Esophagus (tissue), 2 donors: Measurements from ENCODE around the gene KRT13. TPM values are rescaled to one million over a fixed set of nuclear protein-coding genes. Genes with fewer than 3 reads are reported as not detected.

ENCODE experiments used
- H3K27ac ChIP-seq, 2 donors: one replicate each; pipeline ENCODE4 v1.5.1; 2013; ENCODE audit warnings: low read depth in 2 of 2, mild to moderate bottlenecking in 2 of 2, inconsistent platforms in 1 of 2, low read length in 1 of 2, moderate library complexity in 1 of 2
- H3K27me3 ChIP-seq, 2 donors: one replicate each; pipeline ENCODE4 v1.6.1; 2013; ENCODE audit warnings: low read length in 2 of 2, control low read depth in 1 of 2, mild to moderate bottlenecking in 1 of 2; ENCODE audit not compliant: insufficient read depth in 2 of 2, control insufficient read depth in 1 of 2
- H3K36me3 ChIP-seq, 2 donors: one replicate each; pipeline ENCODE4 v1.6.1; 2013; ENCODE audit warnings: low read length in 1 of 2; ENCODE audit not compliant: control insufficient read depth in 2 of 2, insufficient read depth in 2 of 2
- H3K4me1 ChIP-seq, 2 donors: one replicate each; pipeline ENCODE4 v1.6.1; 2013; ENCODE audit warnings: low read length in 1 of 2; ENCODE audit not compliant: control insufficient read depth in 2 of 2, insufficient read depth in 2 of 2
- H3K4me3 ChIP-seq, 2 donors: one replicate each; pipeline ENCODE4 v1.5.1; 2013; ENCODE audit warnings: low read length in 2 of 2, mild to moderate bottlenecking in 2 of 2, low read depth in 1 of 2, moderate library complexity in 1 of 2
- H3K9me3 ChIP-seq, 2 donors: one replicate each; pipeline ENCODE4 v1.6.1; 2013; ENCODE audit warnings: mild to moderate bottlenecking in 2 of 2, low read depth in 1 of 2, low read length in 1 of 2, moderate library complexity in 1 of 2; ENCODE audit not compliant: control insufficient read depth in 2 of 2, insufficient read depth in 1 of 2
- WGBS, 2 donors: extraction: QIAGEN DNeasy Blood & Tissue Kit; methylation state at CpG; one replicate each; pipeline ENCODE4 v1.1.7; 2013; 5-methylcytosine and 5-hydroxymethylcytosine counted together
- polyA plus RNA-seq, 2 donors: library from polyadenylated mRNA; stranded (reverse); fragments of 200-250 nt; gene quantifications; one replicate each; pipeline ENCODE4 v1.2.3, GENCODE V29; 2013
- donor health status: healthy with polysubstance abuse.
- donor health status: Bipolar disorder and iron deficiency.

Gene KRT13
- polyA plus RNA-seq, 2 donors, result 46,015 to 60,858 TPM

DNA sequence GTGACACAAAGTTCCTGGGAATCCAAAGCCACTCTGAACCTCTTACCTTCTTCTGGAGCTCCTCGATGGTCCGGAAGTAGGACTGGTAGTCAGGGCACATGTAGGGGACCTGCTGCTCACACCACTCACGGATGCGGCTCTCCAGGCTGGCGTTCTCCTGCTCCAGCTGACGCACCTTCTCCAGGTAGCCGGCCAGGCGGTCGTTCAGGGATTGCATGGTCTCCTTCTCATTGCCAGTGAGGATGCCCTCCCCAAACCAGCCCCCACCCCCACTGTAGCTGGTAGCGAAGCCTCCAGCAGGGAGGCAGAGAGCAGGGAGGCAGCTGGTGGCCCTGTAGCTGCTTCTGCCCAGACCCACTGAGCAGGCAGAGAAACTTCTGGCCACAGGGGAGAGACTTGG is 24.8 kb downstream of the KRT13 start:
- H3K36me3 ChIP-seq, result no peaks in the 10 kb centered on the region
- H3K27me3 ChIP-seq, result no peaks in the 10 kb centered on the region
- no peak overlapping the region for H3K4me3 ChIP-seq
- WGBS, 2 donors, result 95 to 96% methylated on average over 10 of the region's 10 CpGs
- H3K9me3 ChIP-seq, result no peaks in the 10 kb centered on the region
- no peaks in the 10 kb centered on the region for H3K4me1 ChIP-seq
- H3K27ac ChIP-seq, result no peak overlapping the region

GRCh38 chr17:41480136-41480535 is 25.3 kb downstream of the KRT13 start:
- no peaks in the 10 kb centered on the region for H3K27me3 ChIP-seq
- H3K9me3 ChIP-seq, result no peaks in the 10 kb centered on the region
- H3K4me3 ChIP-seq, result no peak overlapping the region
- no peaks in the 10 kb centered on the region for H3K4me1 ChIP-seq
- no peak overlapping the region for H3K27ac ChIP-seq
- H3K36me3 ChIP-seq, result no peaks in the 10 kb centered on the region
- WGBS, 2 donors, result 57 to 63% methylated on average over 2 of the region's 2 CpGs

DNA sequence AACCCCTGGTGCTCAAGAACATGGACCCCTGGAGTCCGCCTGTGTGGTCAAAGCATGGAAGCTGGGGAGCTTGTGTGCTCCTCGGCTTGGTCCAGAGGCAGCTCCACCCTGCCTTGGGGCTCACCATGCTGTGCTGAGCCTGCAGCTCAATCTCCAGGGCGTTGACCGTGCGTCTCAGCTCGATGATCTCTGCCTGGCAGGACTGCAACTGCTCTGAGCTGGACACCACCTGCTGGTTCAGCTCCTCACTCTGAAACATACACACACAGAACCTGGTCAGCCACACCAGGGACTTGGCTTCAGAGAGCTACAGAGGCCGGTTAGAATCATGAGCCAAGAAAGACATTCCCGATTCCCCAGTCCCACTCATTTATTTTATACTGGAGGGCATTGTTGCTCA is 27.2 kb downstream of the KRT13 start:
- H3K27me3 ChIP-seq, result no peaks in the 10 kb centered on the region
- WGBS, 2 donors, result 78 to 85% methylated on average over 7 to 8 of the region's 8 CpGs
- H3K27ac ChIP-seq, result no peak overlapping the region
- H3K36me3 ChIP-seq, result no peaks in the 10 kb centered on the region
- H3K9me3 ChIP-seq, result no peaks in the 10 kb centered on the region
- H3K4me3 ChIP-seq, result no peak overlapping the region
- no peaks in the 10 kb centered on the region for H3K4me1 ChIP-seq

DNA sequence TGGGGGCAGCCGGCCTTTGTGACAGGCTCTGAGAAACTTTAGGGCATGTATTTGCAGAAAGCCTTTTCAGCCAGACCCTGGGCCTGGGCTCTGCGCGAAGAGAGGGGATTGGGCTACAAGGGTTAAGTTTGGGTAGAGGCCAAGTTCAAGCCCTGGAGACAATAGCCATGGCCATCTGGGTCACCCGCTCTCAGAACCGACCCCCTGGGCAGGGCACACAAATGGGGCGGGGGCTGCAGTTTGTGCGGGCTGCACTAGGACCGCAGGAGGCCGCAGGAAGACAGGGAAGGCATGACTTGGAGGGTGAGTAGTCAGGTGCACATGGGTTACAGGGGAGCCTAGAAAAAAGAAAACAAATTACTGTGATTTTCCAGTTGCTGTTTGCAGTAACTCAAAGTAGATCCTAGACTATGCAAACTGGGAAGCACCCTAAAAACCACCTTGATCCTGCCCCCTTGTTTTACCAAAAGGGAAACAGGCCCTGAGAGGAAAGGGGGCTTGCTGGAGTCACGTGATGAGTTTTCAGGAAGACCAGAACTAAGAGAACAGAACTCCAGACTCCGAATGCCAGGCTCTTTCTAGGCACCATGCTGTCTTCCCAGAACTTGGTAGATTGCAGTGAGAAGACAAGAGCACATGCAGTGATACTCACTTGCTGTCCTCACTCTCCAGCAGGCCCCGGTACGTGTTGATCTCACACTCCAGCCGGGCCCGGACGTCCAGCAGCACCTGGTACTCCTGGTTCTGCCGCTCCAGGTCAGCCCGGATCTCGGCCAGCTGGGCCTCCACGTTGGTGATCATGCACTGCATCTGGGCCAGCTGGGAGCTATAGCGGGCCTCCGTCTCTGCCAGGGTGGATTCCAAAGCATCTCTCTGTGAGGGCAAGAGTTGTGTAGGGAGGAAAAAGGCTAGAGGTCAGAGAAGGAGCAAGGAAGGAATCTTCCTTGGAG is 28.3 kb downstream of the KRT13 start:
- Histone ChIP-seq H3K27me3 (no peaks in the 10 kb centered on the region), H3K27ac (no peak overlapping the region), H3K9me3 (no peaks in the 10 kb centered on the region), H3K4me1 (no peaks in the 10 kb centered on the region), H3K36me3 (no peaks in the 10 kb centered on the region), H3K4me3 (no peak overlapping the region)
- 84 to 90% methylated on average over 22 of the region's 22 CpGs for WGBS, 2 donors

DNA sequence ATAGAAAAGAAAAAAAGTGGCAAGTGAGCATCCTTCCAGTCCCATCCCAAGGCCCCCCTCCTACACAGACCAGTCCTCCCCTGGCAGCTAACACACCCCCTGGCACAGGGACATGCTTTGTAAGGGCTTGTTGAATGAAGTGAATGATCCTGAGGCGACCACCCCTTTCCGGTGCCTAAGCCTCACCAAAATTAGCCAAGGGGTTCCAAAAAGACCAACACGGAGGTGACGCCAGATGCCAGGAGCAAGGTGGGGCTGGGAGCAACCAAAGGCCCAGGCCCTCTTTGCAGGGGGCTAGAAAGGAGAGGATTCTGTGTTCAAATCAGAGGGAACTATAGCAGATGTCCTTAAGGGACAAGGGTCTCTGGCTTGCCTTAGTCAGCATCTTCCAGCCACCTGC is 30.0 kb downstream of the KRT13 start:
- Histone ChIP-seq H3K9me3 (no peaks in the 10 kb centered on the region), H3K27ac (no peak overlapping the region), H3K4me1 (no peaks in the 10 kb centered on the region), H3K4me3 (no peak overlapping the region), H3K27me3 (no peaks in the 10 kb centered on the region), H3K36me3 (no peaks in the 10 kb centered on the region)
- WGBS, 2 donors, result 80 to 87% methylated on average over 4 of the region's 4 CpGs

DNA sequence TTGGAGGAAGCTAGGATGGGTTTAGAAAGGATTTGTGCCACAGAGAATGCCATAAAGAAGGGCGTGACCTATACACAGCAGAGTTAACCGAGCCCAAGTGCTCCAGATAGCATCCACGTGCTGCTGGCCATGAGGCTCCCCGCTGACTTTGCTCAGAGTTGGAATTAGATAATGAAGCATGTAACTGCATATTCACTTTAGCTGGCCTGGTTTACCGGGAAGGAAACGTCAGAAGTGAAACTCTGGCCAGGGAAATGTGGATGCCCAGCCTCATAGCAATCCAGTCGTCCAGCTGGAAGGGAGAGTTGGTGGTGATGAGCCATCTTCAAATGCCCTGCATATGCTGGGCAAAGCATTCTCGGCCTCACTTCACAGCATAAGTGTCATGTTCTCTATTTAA is 30.5 kb downstream of the KRT13 start:
- no peak overlapping the region for H3K27ac ChIP-seq
- 62 to 76% methylated on average over 8 of the region's 8 CpGs for WGBS, 2 donors
- no peaks in the 10 kb centered on the region for H3K36me3 ChIP-seq
- H3K4me1 ChIP-seq, result no peaks in the 10 kb centered on the region
- no peaks in the 10 kb centered on the region for H3K9me3 ChIP-seq
- no peaks in the 10 kb centered on the region for H3K27me3 ChIP-seq
- no peak overlapping the region for H3K4me3 ChIP-seq

DNA sequence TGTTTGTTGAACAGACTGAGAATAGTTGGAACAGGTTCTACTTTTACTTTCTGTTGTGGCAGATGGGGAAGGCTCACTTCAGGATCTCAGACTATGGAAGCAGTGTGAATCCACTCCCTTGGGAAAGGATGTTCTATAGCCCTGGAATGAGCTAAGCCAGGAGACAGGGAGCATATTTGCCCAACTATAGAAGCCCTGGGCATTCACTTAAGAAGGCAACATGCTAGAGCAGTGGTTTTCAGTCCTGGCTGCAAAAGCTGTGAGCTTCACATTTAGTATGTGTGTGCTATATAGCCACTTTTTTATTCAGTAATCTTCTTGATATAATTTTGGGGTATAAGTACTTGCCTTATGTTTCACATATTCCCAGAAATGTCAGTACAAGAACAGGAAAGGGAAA is 37.1 kb downstream of the KRT13 start:
- H3K9me3 ChIP-seq, result no peaks in the 10 kb centered on the region
- no peak overlapping the region for H3K27ac ChIP-seq
- no peaks in the 10 kb centered on the region for H3K36me3 ChIP-seq
- H3K4me3 ChIP-seq, result no peak overlapping the region
- no peaks in the 10 kb centered on the region for H3K27me3 ChIP-seq
- peaks cover 10 to 18% of the 10 kb centered on the region in 2 donors for H3K4me1 ChIP-seq

- 38 to 61% methylated on average over 4 of the region's 4 CpGs for WGBS, 2 donors
- no peak overlapping the region for H3K4me3 ChIP-seq
- peak overlapping the region in 1 of 2 donors; percentile 26 for H3K27ac ChIP-seq
- H3K27me3 ChIP-seq, result no peaks in the 10 kb centered on the region
- peaks cover 10 to 18% of the 10 kb centered on the region in 2 donors for H3K4me1 ChIP-seq
- H3K9me3 ChIP-seq, result no peaks in the 10 kb centered on the region
- H3K36me3 ChIP-seq, result no peaks in the 10 kb centered on the region
Observed at GRCh38 chr17:41467561-41467960, 37.9 kb downstream of the KRT13 start.

GRCh38 chr17:41466988-41467387 is 38.4 kb downstream of the KRT13 start, which contains the start of gene KRT32:
KRT32 (minus strand) TSS chr17:41467386; CDS start chr17:41467325, 61 bp downstream.
- 71 to 72% methylated on average over 14 of the region's 14 CpGs for WGBS, 2 donors
- Histone ChIP-seq H3K9me3 (no peaks in the 10 kb centered on the region), H3K27me3 (no peaks in the 10 kb centered on the region), H3K4me1 (peaks cover 10 to 18% of the 10 kb centered on the region in 2 donors), H3K4me3 (no peak within 1 kb of the TSS), H3K36me3 (no peaks in the 10 kb centered on the region), H3K27ac (peak within 1 kb of the TSS; percentile 5 to 61)

GRCh38 chr17:41464682-41465081 is 40.7 kb downstream of the KRT13 start:
- H3K9me3 ChIP-seq, result no peaks in the 10 kb centered on the region
- 17 to 37% methylated on average over 6 of the region's 6 CpGs for WGBS, 2 donors
- no peaks in the 10 kb centered on the region for H3K36me3 ChIP-seq
- H3K27ac ChIP-seq, result peak overlapping the region in 1 of 2 donors; percentile 50
- no peaks in the 10 kb centered on the region for H3K27me3 ChIP-seq
- H3K4me1 ChIP-seq, result peaks cover 10 to 24% of the 10 kb centered on the region in 2 donors
- no peak overlapping the region for H3K4me3 ChIP-seq
